ENCODE data around the gene KIAA1210.

Gene KIAA1210

GRCh38 chrX:119072744-119073143 lies 54.9 kb downstream of the KIAA1210 start, which contains the start of gene CT47C1:
TSS of gene CT47C1 (plus strand) at chrX:119072993. CDS start at chrX:119073226, 233 bp downstream.
- Mint-ChIP-seq H3K27ac (no peak within 1 kb of the TSS), H3K4me3 (no peak within 1 kb of the TSS), H3K36me3 (no peaks in the 10 kb centered on the region), H3K4me1 (no peaks in the 10 kb centered on the region), H3K9me3 (no peaks in the 10 kb centered on the region)
- no peak for DNase-seq (ENCODE audit: low spot score in 2 of 2)
- ATAC-seq, result no peak

GRCh38 chrX:119071381-119071780 lies 56.2 kb downstream of the KIAA1210 start:
- H3K9me3 Mint-ChIP-seq, result no peaks in the 10 kb centered on the region
- ATAC-seq, result no peak
- no peak overlapping the region for H3K27ac Mint-ChIP-seq
- no peaks in the 10 kb centered on the region for H3K4me1 Mint-ChIP-seq
- no peak overlapping the region for H3K4me3 Mint-ChIP-seq
- no peaks in the 10 kb centered on the region for H3K36me3 Mint-ChIP-seq
- DNase-seq (ENCODE audit: low spot score in 2 of 2), result no peak

- no peak for ATAC-seq
Measured at GRCh38 chrX:119069762-119070161, 57.9 kb downstream of the KIAA1210 start.

GRCh38 chrX:119069128-119069527 lies 58.5 kb downstream of the KIAA1210 start:
- no peak overlapping the region for H3K4me3 Mint-ChIP-seq
- no peak overlapping the region for H3K27ac Mint-ChIP-seq
- H3K9me3 Mint-ChIP-seq, result no peaks in the 10 kb centered on the region
- DNase-seq (ENCODE audit: low spot score in 2 of 2), result no peak
- H3K4me1 Mint-ChIP-seq, result no peaks in the 10 kb centered on the region
- no peaks in the 10 kb centered on the region for H3K36me3 Mint-ChIP-seq
- no peak for ATAC-seq

More at GRCh38 chrX:119069762-119070161, 57.9 kb downstream of the KIAA1210 start:
- H3K4me1 Mint-ChIP-seq, result no peaks in the 10 kb centered on the region
- no peaks in the 10 kb centered on the region for H3K9me3 Mint-ChIP-seq
- no peak for DNase-seq (ENCODE audit: low spot score in 2 of 2)
- no peak overlapping the region for H3K27ac Mint-ChIP-seq
- no peaks in the 10 kb centered on the region for H3K36me3 Mint-ChIP-seq
- H3K4me3 Mint-ChIP-seq, result no peak overlapping the region

- peak in 1 of 2 donors; percentile 50 for DNase-seq (ENCODE audit: low spot score in 2 of 2)
- no peak overlapping the region for H3K27ac Mint-ChIP-seq
- no peaks in the 10 kb centered on the region for H3K9me3 Mint-ChIP-seq
- H3K36me3 Mint-ChIP-seq, result no peaks in the 10 kb centered on the region
- ATAC-seq, result peak; percentile 62
- no peak overlapping the region for H3K4me3 Mint-ChIP-seq
- no peaks in the 10 kb centered on the region for H3K4me1 Mint-ChIP-seq
Measured at GRCh38 chrX:119067023-119067739, 60.4 kb downstream of the KIAA1210 start.

GRCh38 chrX:119063428-119063827 lies 64.2 kb downstream of the KIAA1210 start:
- no peak for ATAC-seq
- DNase-seq (ENCODE audit: low spot score in 2 of 2), result no peak
- H3K36me3 Mint-ChIP-seq, result no peaks in the 10 kb centered on the region
- H3K4me3 Mint-ChIP-seq, result no peak overlapping the region
- H3K9me3 Mint-ChIP-seq, result no peaks in the 10 kb centered on the region
- H3K4me1 Mint-ChIP-seq, result no peaks in the 10 kb centered on the region
- no peak overlapping the region for H3K27ac Mint-ChIP-seq

GRCh38 chrX:119062750-119063374 lies 64.8 kb downstream of the KIAA1210 start:
- Mint-ChIP-seq H3K4me3 (no peak overlapping the region), H3K4me1 (no peaks in the 10 kb centered on the region), H3K9me3 (no peaks in the 10 kb centered on the region), H3K36me3 (no peaks in the 10 kb centered on the region), H3K27ac (no peak overlapping the region)
- no peak for ATAC-seq
- DNase-seq (ENCODE audit: low spot score in 2 of 2), result no peak

GRCh38 chrX:119055687-119056086 lies 71.9 kb downstream of the KIAA1210 start:
- H3K4me3 Mint-ChIP-seq, result no peak overlapping the region
- no peaks in the 10 kb centered on the region for H3K9me3 Mint-ChIP-seq
- H3K27ac Mint-ChIP-seq, result no peak overlapping the region
- no peaks in the 10 kb centered on the region for H3K36me3 Mint-ChIP-seq
- H3K4me1 Mint-ChIP-seq, result no peaks in the 10 kb centered on the region
- DNase-seq (ENCODE audit: low spot score in 2 of 2) (no peak), ATAC-seq (no peak)

- no peaks in the 10 kb centered on the region for H3K4me1 Mint-ChIP-seq
- no peaks in the 10 kb centered on the region for H3K9me3 Mint-ChIP-seq
- no peak overlapping the region for H3K4me3 Mint-ChIP-seq
- H3K27ac Mint-ChIP-seq, result no peak overlapping the region
- ATAC-seq (peak; percentile 56), DNase-seq (ENCODE audit: low spot score in 2 of 2) (no peak)
- no peaks in the 10 kb centered on the region for H3K36me3 Mint-ChIP-seq
Measured at GRCh38 chrX:119045884-119046283, 81.7 kb downstream of the KIAA1210 start.

GRCh38 chrX:119042996-119043395 lies 84.6 kb downstream of the KIAA1210 start:
- Mint-ChIP-seq H3K9me3 (no peaks in the 10 kb centered on the region), H3K4me3 (no peak overlapping the region), H3K36me3 (no peaks in the 10 kb centered on the region), H3K4me1 (no peaks in the 10 kb centered on the region), H3K27ac (no peak overlapping the region)
- DNase-seq (ENCODE audit: low spot score in 2 of 2) (no peak), ATAC-seq (no peak)

- DNase-seq (ENCODE audit: low spot score in 2 of 2) (no peak), ATAC-seq (no peak)
- Mint-ChIP-seq H3K4me1 (no peaks in the 10 kb centered on the region), H3K27ac (no peak overlapping the region), H3K9me3 (no peaks in the 10 kb centered on the region), H3K36me3 (no peaks in the 10 kb centered on the region), H3K4me3 (no peak overlapping the region)
Measured at GRCh38 chrX:119042040-119042439, 85.6 kb downstream of the KIAA1210 start.

GRCh38 chrX:119041175-119041574 lies 86.4 kb downstream of the KIAA1210 start:
- no peaks in the 10 kb centered on the region for H3K9me3 Mint-ChIP-seq
- ATAC-seq (no peak), DNase-seq (ENCODE audit: low spot score in 2 of 2) (no peak)
- H3K4me3 Mint-ChIP-seq, result no peak overlapping the region
- H3K36me3 Mint-ChIP-seq, result no peaks in the 10 kb centered on the region
- H3K4me1 Mint-ChIP-seq, result no peaks in the 10 kb centered on the region
- no peak overlapping the region for H3K27ac Mint-ChIP-seq

GRCh38 chrX:119040432-119040831 lies 87.2 kb downstream of the KIAA1210 start:
- Mint-ChIP-seq H3K9me3 (no peaks in the 10 kb centered on the region), H3K4me1 (no peaks in the 10 kb centered on the region), H3K4me3 (no peak overlapping the region), H3K36me3 (no peaks in the 10 kb centered on the region), H3K27ac (no peak overlapping the region)
- DNase-seq (ENCODE audit: low spot score in 2 of 2) (no peak), ATAC-seq (no peak)

GRCh38 chrX:119036107-119037029 lies 91.2 kb downstream of the KIAA1210 start:
- no peaks in the 10 kb centered on the region for H3K36me3 Mint-ChIP-seq
- no peak overlapping the region for H3K27ac Mint-ChIP-seq
- ATAC-seq, result no peak
- H3K4me3 Mint-ChIP-seq, result no peak overlapping the region
- peaks cover 3% of the 10 kb centered on the region for H3K9me3 Mint-ChIP-seq
- DNase-seq (ENCODE audit: low spot score in 2 of 2), result no peak
- no peaks in the 10 kb centered on the region for H3K4me1 Mint-ChIP-seq

- ATAC-seq, result no peak
Measured at GRCh38 chrX:119030990-119031389, 96.6 kb downstream of the KIAA1210 start.

More at GRCh38 chrX:119030990-119031389, 96.6 kb downstream of the KIAA1210 start:
- peaks cover 3% of the 10 kb centered on the region for H3K9me3 Mint-ChIP-seq
- no peak for DNase-seq (ENCODE audit: low spot score in 2 of 2)
- no peaks in the 10 kb centered on the region for H3K36me3 Mint-ChIP-seq
- H3K4me3 Mint-ChIP-seq, result no peak overlapping the region
- H3K27ac Mint-ChIP-seq, result no peak overlapping the region
- H3K4me1 Mint-ChIP-seq, result no peaks in the 10 kb centered on the region

Measured in stimulated activated effector memory CD8-positive, alpha-beta T cell treated with anti-CD3 and anti-CD28 coated beads, Interleukin-12 subunit alpha, Interleukin-12 subunit beta, amount 100 ng/mL, for 72 hours (primary cell).